ENCODE data around the gene SYNC.

GRCh38 chr1:32744071-32744425 lies 41.5 kb upstream of the SYNC start:
- TF ChIP-seq, protein P1, sequence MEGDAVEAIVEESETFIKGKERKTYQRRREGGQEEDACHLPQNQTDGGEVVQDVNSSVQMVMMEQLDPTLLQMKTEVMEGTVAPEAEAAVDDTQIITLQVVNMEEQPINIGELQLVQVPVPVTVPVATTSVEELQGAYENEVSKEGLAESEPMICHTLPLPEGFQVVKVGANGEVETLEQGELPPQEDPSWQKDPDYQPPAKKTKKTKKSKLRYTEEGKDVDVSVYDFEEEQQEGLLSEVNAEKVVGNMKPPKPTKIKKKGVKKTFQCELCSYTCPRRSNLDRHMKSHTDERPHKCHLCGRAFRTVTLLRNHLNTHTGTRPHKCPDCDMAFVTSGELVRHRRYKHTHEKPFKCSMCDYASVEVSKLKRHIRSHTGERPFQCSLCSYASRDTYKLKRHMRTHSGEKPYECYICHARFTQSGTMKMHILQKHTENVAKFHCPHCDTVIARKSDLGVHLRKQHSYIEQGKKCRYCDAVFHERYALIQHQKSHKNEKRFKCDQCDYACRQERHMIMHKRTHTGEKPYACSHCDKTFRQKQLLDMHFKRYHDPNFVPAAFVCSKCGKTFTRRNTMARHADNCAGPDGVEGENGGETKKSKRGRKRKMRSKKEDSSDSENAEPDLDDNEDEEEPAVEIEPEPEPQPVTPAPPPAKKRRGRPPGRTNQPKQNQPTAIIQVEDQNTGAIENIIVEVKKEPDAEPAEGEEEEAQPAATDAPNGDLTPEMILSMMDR (IDR thresholded peaks at IDR 0.05), result no peak
- TF ChIP-seq POLR2A (IDR thresholded peaks at IDR 0.05), result no peak
